Fibroblast of villous mesenchyme (primary cell): Measurements from ENCODE around the gene ATAD3B. TPM values are rescaled to one million over a fixed set of nuclear protein-coding genes. Genes with fewer than 3 reads are reported as not detected.

Source experiments
- DNase-seq: peaks from one replicate; pipeline ENCODE4 v3.0.0-alpha.2; 2010; ENCODE audit warnings: low read depth
- H3K4me3 ChIP-seq: 2 replicates; pipeline ENCODE4 v1.5.1; 2011; ENCODE audit warnings: low read depth, mild to moderate bottlenecking, low read length
- CTCF ChIP-seq: IDR thresholded peaks from 2 replicates; pipeline ENCODE4 v1.5.1; 2012; ENCODE audit warnings: low read depth, mild to moderate bottlenecking, low read length; ENCODE audit not compliant: insufficient read depth
- total RNA-seq: library from RNA; depleted of rRNA; stranded (reverse); fragments of >200 nt; gene quantifications from 2 replicates; pipeline ENCODE4 v1.2.3, GENCODE V29; 2012

ATAD3B gene
- 17.3 and 20.0 TPM in 2 replicates for total RNA-seq

DNA sequence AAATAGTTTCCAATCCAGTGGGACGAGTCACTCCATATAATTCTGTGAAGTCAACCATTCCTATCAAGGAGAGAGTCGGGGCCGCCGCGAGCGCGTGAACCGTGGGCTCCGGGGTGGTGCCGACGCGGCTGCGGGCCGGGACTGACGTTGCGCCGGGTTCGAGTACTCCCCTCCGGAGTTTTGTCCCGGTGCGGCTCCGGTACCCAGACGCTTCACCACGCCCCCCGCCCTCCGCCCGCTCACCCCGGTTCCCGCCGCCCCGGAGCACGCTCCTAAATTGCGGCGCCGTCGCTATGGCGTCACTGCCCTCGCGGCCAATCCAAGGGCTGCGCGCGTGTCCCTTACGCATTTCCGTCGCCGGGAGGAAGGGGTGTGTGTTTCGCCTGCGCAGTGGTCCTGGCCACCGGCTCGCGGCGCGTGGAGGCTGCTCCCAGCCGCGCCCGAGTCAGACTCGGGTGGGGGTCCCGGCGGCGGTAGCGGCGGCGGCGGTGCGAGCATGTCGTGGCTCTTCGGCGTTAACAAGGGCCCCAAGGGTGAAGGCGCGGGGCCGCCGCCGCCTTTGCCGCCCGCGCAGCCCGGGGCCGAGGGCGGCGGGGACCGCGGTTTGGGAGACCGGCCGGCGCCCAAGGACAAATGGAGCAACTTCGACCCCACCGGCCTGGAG lies at the start of gene ATAD3B:
Gene ATAD3B (plus strand): TSS at position 377 of the 664 bp plus-strand sequence. CDS start 120 bp downstream, at position 497.
- TF ChIP-seq CTCF, result no peak
- peak; percentile 92 for DNase-seq
- peak within 1 kb of the TSS; percentile 84 for H3K4me3 ChIP-seq

- H3K4me3 ChIP-seq, result no peak overlapping the region
- DNase-seq, result no peak
These were observed 49.6 kb upstream of the ATAD3B start for GRCh38 chr1:1421907-1422464.

GRCh38 chr1:1422465-1423244 lies 48.9 kb upstream of the ATAD3B start:
- no peak overlapping the region for H3K4me3 ChIP-seq
- no peak for TF ChIP-seq CTCF
- no peak for DNase-seq

More at GRCh38 chr1:1421907-1422464, 49.6 kb upstream of the ATAD3B start:
- no peak for TF ChIP-seq CTCF

- TF ChIP-seq CTCF, result no peak
- no peak for DNase-seq
- H3K4me3 ChIP-seq, result no peak overlapping the region
These were observed 48.3 kb upstream of the ATAD3B start for GRCh38 chr1:1423245-1423597.

GRCh38 chr1:1424707-1425106 lies 46.9 kb upstream of the ATAD3B start:
- no peak overlapping the region for H3K4me3 ChIP-seq
- no peak for TF ChIP-seq CTCF
- DNase-seq, result no peak

GRCh38 chr1:1425426-1425752 lies 46.2 kb upstream of the ATAD3B start:
- H3K4me3 ChIP-seq, result no peak overlapping the region
- TF ChIP-seq CTCF, result no peak
- no peak for DNase-seq
